Coronary artery (tissue), 2 donors: ENCODE data around the gene NHERF2.

Source experiments
- DNase-seq: peaks from one replicate; pipeline ENCODE4 v3.0.0-alpha.2; 2017; ENCODE audit warnings: low spot score
- H3K27ac ChIP-seq, 2 donors: fragments of 200-600 bp; sonication (generic); one replicate each; pipeline ENCODE4 v1.5.1; 2016 to 2019
- H3K4me3 ChIP-seq: fragments of 200-600 bp; sonication (generic); 2 replicates; pipeline ENCODE4 v1.5.1; 2016; ENCODE audit warnings: mild to moderate bottlenecking, moderate library complexity
- CTCF ChIP-seq: fragments of 200-600 bp; sonication (generic); IDR thresholded peaks from one replicate; pipeline ENCODE4 v1.5.1; 2019; ENCODE audit warnings: antibody characterized with exemption

Gene NHERF2

GRCh38 chr16:2061023-2061422 lies 34.3 kb downstream of the NHERF2 start:
- no peak for DNase-seq
- Histone ChIP-seq H3K27ac (no peak overlapping the region), H3K4me3 (no peak overlapping the region)
- no peak for TF ChIP-seq CTCF

GRCh38 chr16:2061526-2061925 lies 34.8 kb downstream of the NHERF2 start:
- no peak overlapping the region for H3K4me3 ChIP-seq
- DNase-seq: no peak
- TF ChIP-seq CTCF: no peak
- H3K27ac ChIP-seq: no peak overlapping the region

DNA sequence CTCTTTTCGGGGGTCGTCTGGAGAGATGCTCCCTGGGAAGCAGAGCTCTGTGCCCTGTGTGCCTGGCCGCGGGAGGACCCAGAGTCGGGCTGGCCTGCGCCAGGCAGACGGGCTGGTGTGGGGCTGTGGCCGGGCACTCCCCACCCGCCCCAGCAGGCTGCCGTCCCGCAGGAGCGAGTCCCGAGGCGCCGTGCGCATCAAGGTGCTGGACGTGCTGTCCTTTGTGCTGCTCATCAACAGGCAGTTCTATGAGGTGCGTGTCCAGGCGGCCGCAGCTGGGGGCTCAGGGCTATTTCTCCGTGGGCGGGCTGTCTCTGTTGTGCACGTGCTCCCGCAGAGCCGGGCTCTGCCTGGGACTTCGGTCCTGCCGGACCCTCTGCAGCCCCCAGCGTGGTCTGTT lies 36.1 kb downstream of the NHERF2 start:
- TF ChIP-seq CTCF: no peak
- Histone ChIP-seq H3K27ac (no peak overlapping the region), H3K4me3 (no peak overlapping the region)
- DNase-seq: no peak

DNA sequence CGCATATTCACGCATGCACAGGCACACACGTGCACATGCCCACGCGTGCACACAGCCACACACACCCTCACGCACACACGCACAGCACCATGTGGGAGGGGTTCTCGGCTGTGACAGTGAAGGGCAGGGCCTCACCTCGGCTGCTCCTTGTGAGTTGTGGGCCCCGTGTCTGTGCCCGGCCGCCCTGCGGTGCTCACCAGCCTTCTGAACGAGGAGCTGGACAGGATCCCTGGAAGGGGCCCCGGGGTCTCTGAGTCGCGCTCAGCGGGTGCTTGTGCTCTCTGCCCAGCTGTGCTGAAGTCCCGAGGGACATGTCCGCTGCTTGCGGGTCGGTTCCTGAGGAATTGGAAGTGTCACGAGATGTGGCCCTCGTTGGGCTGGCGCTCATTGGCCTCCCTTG lies 37.2 kb downstream of the NHERF2 start:
- no peak for TF ChIP-seq CTCF
- H3K27ac ChIP-seq: no peak overlapping the region
- no peak for DNase-seq
- H3K4me3 ChIP-seq: no peak overlapping the region

GRCh38 chr16:2064368-2064945 lies 37.8 kb downstream of the NHERF2 start:
- Histone ChIP-seq H3K27ac (no peak overlapping the region), H3K4me3 (no peak overlapping the region)
- TF ChIP-seq CTCF: no peak
- no peak for DNase-seq

- DNase-seq: no peak
- H3K27ac ChIP-seq: no peak overlapping the region
- H3K4me3 ChIP-seq: no peak overlapping the region
- no peak for TF ChIP-seq CTCF
These were observed 39.4 kb downstream of the NHERF2 start for GRCh38 chr16:2066139-2066538.

GRCh38 chr16:2070576-2071453 lies 44.1 kb downstream of the NHERF2 start:
- DNase-seq: no peak
- no peak for TF ChIP-seq CTCF
- no peak overlapping the region for H3K4me3 ChIP-seq
- H3K27ac ChIP-seq: no peak overlapping the region
